ENCODE results near the gene GPD2. TPM values are rescaled to one million over a fixed set of nuclear protein-coding genes. Genes with fewer than 3 reads are reported as not detected.
"Not testable (repeated sequence)": the region's sequence is repeated elsewhere in the genome, so short reads cannot be mapped to it uniquely, and the experiment has no call there.

Gene GPD2
- total and polyA plus RNA-seq, 2 donors (not counting 1 experiment from before 2014, with no cell fraction given), result 5.1 to 26.8 TPM

DNA sequence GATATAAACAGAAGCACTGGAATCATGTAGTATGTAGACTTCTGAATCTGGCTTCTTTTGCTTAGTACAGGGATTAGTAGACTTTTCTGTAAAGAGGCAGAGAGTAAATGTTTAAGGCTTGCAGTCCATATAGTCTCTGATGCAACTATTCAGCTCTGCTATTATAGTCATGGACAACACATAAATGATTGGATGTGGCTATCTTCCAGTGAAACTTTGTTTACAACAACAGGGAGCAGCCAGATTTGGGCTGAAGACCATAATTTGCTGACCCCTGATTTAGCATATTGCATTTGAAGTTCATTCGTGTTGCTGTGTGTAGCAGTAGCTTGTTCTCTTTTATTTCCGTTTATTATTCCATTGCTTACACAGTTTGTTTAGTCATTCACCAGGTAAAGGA is 55.0 kb downstream of the GPD2 start:
- Histone ChIP-seq H3K4me3 (ENCODE audit: control extremely low read depth in 1 of 5, extremely low read depth in 1 of 5, insufficient read depth in 1 of 5, low read depth in 2 of 5, low read length in 4 of 5) (no peak overlapping the region), H3K27me3 (replicated peaks in 1 of 4; ENCODE audit: control extremely low read depth in 1 of 4, control insufficient read depth in 3 of 4, insufficient read depth in 4 of 4, low read length in 3 of 4) (no peaks in the 10 kb centered on the region), H3K27ac (ENCODE audit: low read length in 2 of 2) (no peak overlapping the region), H3K4me2 (replicated peaks; ENCODE audit: low read depth, low read length, poor library complexity, severe bottlenecking) (no peak overlapping the region), H3K4me1 (ENCODE audit: control insufficient read depth in 2 of 2, insufficient read depth in 2 of 2, low read length in 2 of 2) (no peaks in the 10 kb centered on the region), H3K36me3 (replicated peaks in 1 of 2; ENCODE audit: control extremely low read depth in 1 of 2, control insufficient read depth in 1 of 2, extremely low read depth in 1 of 2, insufficient read depth in 2 of 2, low read length in 1 of 2) (no peaks in the 10 kb centered on the region), H3K9ac (ENCODE audit: low read length) (no peak overlapping the region), H4K20me1 (ENCODE audit: control insufficient read depth, insufficient read depth, low read length, poor library complexity, severe bottlenecking) (no peaks in the 10 kb centered on the region), H3K79me2 (ENCODE audit: control insufficient read depth, insufficient read depth, low read length) (peaks cover 15% of the 10 kb centered on the region), H3K9me3 (ENCODE audit: control extremely low read depth in 1 of 3, control insufficient read depth in 2 of 3, insufficient read depth in 1 of 3, low read length in 2 of 3) (no peaks in the 10 kb centered on the region), H2AFZ (ENCODE audit: insufficient read depth, low read depth, low read length, poor library complexity, severe bottlenecking) (no peak overlapping the region)
- ChIA-PET POLR2A (no interaction called here), CTCF (interaction anchor here (0.7 kb wide), 1 partner anchor 59 kb away, joined by 3 read pairs; no protein-coding TSS in a partner anchor)
- TF ChIP-seq, protein P1, sequence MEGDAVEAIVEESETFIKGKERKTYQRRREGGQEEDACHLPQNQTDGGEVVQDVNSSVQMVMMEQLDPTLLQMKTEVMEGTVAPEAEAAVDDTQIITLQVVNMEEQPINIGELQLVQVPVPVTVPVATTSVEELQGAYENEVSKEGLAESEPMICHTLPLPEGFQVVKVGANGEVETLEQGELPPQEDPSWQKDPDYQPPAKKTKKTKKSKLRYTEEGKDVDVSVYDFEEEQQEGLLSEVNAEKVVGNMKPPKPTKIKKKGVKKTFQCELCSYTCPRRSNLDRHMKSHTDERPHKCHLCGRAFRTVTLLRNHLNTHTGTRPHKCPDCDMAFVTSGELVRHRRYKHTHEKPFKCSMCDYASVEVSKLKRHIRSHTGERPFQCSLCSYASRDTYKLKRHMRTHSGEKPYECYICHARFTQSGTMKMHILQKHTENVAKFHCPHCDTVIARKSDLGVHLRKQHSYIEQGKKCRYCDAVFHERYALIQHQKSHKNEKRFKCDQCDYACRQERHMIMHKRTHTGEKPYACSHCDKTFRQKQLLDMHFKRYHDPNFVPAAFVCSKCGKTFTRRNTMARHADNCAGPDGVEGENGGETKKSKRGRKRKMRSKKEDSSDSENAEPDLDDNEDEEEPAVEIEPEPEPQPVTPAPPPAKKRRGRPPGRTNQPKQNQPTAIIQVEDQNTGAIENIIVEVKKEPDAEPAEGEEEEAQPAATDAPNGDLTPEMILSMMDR (IDR thresholded peaks at IDR 0.05), result no peak
- TF ChIP-seq EZH2 (IDR thresholded peaks at IDR 0.05; ENCODE audit: borderline replicate concordance, insufficient read depth, low read depth, low read length, poor library complexity, severe bottlenecking), result no peak
- DNase-seq, result no peak
- no peak for ATAC-seq (ENCODE audit: low read depth)
- H3K4me3 Mint-ChIP-seq, result no peak overlapping the region
- H3K4me1 Mint-ChIP-seq, result peaks cover 26% of the 10 kb centered on the region
- WGBS (ENCODE audit: insufficient coverage), result no CpG with 5 or more reads among the region's 2 CpGs
- intact Hi-C loops (cut with micrococcal nuclease), result no loop called here
- no peak overlapping the region for H3K27ac Mint-ChIP-seq
- H3K9me3 Mint-ChIP-seq (ENCODE audit: insufficient read depth), result no peaks in the 10 kb centered on the region
- H3K27me3 Mint-ChIP-seq, result no peaks in the 10 kb centered on the region

DNA sequence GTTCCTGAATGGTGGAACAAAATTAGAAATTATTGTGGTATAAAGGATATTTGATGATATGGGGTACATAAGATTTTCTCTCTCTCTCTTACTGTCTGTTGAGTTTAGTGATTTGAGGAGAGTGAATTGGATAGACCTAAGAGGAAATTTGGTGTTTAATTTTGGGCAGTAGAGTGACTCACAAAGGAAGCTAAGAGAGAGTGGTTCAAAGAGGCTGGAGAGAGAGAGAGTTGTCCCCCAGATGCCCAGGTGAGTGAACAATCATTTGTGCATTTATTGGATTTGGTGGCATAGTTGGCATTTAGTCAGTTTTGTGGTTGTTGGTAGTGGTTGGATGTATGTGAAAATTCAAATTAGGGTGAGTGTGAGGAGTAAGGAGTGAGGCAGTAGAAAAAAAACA is 56.8 kb downstream of the GPD2 start:
- POLR2A ChIA-PET, result no interaction called here
- no peak for ATAC-seq (ENCODE audit: low read depth)

DNA sequence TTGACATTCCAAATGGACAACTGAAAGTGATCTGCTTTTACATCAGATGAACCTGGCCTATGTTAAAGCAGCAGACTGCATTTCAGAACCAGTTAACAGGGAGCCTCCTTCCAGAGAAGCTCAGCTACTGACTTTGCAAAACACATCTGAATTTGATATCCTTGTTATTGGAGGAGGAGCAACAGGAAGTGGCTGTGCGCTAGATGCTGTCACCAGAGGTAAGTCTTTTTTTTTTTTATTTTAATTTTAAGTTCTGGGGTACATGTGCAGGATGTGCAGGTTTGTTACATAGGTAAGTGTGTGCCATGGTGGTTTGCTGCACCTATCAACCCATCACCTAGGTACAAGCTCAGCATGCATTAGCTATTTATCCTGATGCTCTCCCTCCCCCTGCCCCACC is 59.8 kb downstream of the GPD2 start:
- H2AFZ ChIP-seq (ENCODE audit: insufficient read depth, low read depth, low read length, poor library complexity, severe bottlenecking); H3K36me3 ChIP-seq (replicated peaks in 1 of 2; ENCODE audit: control extremely low read depth in 1 of 2, control insufficient read depth in 1 of 2, extremely low read depth in 1 of 2, insufficient read depth in 2 of 2, low read length in 1 of 2); H3K27me3 ChIP-seq (replicated peaks in 1 of 4; ENCODE audit: control extremely low read depth in 1 of 4, control insufficient read depth in 3 of 4, insufficient read depth in 4 of 4, low read length in 3 of 4); H3K9me3 ChIP-seq (ENCODE audit: control extremely low read depth in 1 of 3, control insufficient read depth in 2 of 3, insufficient read depth in 1 of 3, low read length in 2 of 3); H3K27me3 Mint-ChIP-seq; H3K27ac Mint-ChIP-seq; H3K4me1 ChIP-seq (ENCODE audit: control insufficient read depth in 2 of 2, insufficient read depth in 2 of 2, low read length in 2 of 2); H3K9me3 Mint-ChIP-seq (ENCODE audit: insufficient read depth); DNase-seq; H3K79me2 ChIP-seq (ENCODE audit: control insufficient read depth, insufficient read depth, low read length); H3K27ac ChIP-seq (ENCODE audit: low read length in 2 of 2); H3K4me2 ChIP-seq (replicated peaks; ENCODE audit: low read depth, low read length, poor library complexity, severe bottlenecking); H3K9ac ChIP-seq (ENCODE audit: low read length); H3K4me3 ChIP-seq (ENCODE audit: control extremely low read depth in 1 of 5, extremely low read depth in 1 of 5, insufficient read depth in 1 of 5, low read depth in 2 of 5, low read length in 4 of 5); ATAC-seq (ENCODE audit: low read depth); intact Hi-C loops (cut with micrococcal nuclease); POLR2A ChIA-PET; H3K4me3 Mint-ChIP-seq; H4K20me1 ChIP-seq (ENCODE audit: control insufficient read depth, insufficient read depth, low read length, poor library complexity, severe bottlenecking): not testable (repeated sequence)
- H3K4me1 Mint-ChIP-seq, result peaks cover 11% of the 10 kb centered on the region
- WGBS (ENCODE audit: insufficient coverage), result no CpG with 5 or more reads among the region's 1 CpG
- CTCF ChIA-PET, result interaction anchor here (1.0 kb wide), 1 partner anchor 8 kb away, joined by 4 read pairs; no protein-coding TSS in a partner anchor

More for the DNA sequence above, 56.8 kb downstream of the GPD2 start:
- CTCF ChIA-PET, result no interaction called here
- H2AFZ ChIP-seq (ENCODE audit: insufficient read depth, low read depth, low read length, poor library complexity, severe bottlenecking), result no peak overlapping the region
- peaks cover 26% of the 10 kb centered on the region for H3K4me1 Mint-ChIP-seq
- no peak overlapping the region for H3K4me3 Mint-ChIP-seq
- DNase-seq, result no peak
- peaks cover 11% of the 10 kb centered on the region for H3K79me2 ChIP-seq (ENCODE audit: control insufficient read depth, insufficient read depth, low read length)
- H3K36me3 ChIP-seq (replicated peaks in 1 of 2; ENCODE audit: control extremely low read depth in 1 of 2, control insufficient read depth in 1 of 2, extremely low read depth in 1 of 2, insufficient read depth in 2 of 2, low read length in 1 of 2), result peaks cover 0 to 6% of the 10 kb centered on the region in 2 experiments
- H3K27me3 Mint-ChIP-seq, result no peaks in the 10 kb centered on the region
- no peak overlapping the region for H3K4me3 ChIP-seq (ENCODE audit: control extremely low read depth in 1 of 5, extremely low read depth in 1 of 5, insufficient read depth in 1 of 5, low read depth in 2 of 5, low read length in 4 of 5)
- H4K20me1 ChIP-seq (ENCODE audit: control insufficient read depth, insufficient read depth, low read length, poor library complexity, severe bottlenecking), result no peaks in the 10 kb centered on the region
- no peak overlapping the region for H3K27ac Mint-ChIP-seq
- no peaks in the 10 kb centered on the region for H3K9me3 ChIP-seq (ENCODE audit: control extremely low read depth in 1 of 3, control insufficient read depth in 2 of 3, insufficient read depth in 1 of 3, low read length in 2 of 3)
- H3K4me2 ChIP-seq (replicated peaks; ENCODE audit: low read depth, low read length, poor library complexity, severe bottlenecking), result no peak overlapping the region
- intact Hi-C loops (cut with micrococcal nuclease), result no loop called here
- H3K4me1 ChIP-seq (ENCODE audit: control insufficient read depth in 2 of 2, insufficient read depth in 2 of 2, low read length in 2 of 2), result no peaks in the 10 kb centered on the region
- TF ChIP-seq, protein P1 (IDR thresholded peaks at IDR 0.05), result no peak
- no peak for TF ChIP-seq EZH2 (IDR thresholded peaks at IDR 0.05; ENCODE audit: borderline replicate concordance, insufficient read depth, low read depth, low read length, poor library complexity, severe bottlenecking)
- no peaks in the 10 kb centered on the region for H3K9me3 Mint-ChIP-seq (ENCODE audit: insufficient read depth)
- H3K27me3 ChIP-seq (replicated peaks in 1 of 4; ENCODE audit: control extremely low read depth in 1 of 4, control insufficient read depth in 3 of 4, insufficient read depth in 4 of 4, low read length in 3 of 4), result no peaks in the 10 kb centered on the region
- H3K27ac ChIP-seq (ENCODE audit: low read length in 2 of 2), result no peak overlapping the region
- H3K9ac ChIP-seq (ENCODE audit: low read length), result no peak overlapping the region
